Measurements from ENCODE around the gene PCYT1A. TPM values are rescaled to one million over a fixed set of nuclear protein-coding genes. Genes with fewer than 3 reads are reported as not detected.

Gene PCYT1A
- total RNA-seq, 2 donors from 2014 or later: 30.9 to 47.8 TPM

GRCh38 chr3:196332168-196332567 lies 44.6 kb upstream of the PCYT1A start:
- TF ChIP-seq POLR2A (IDR thresholded peaks at IDR 0.05) (no peak), CTCF (IDR thresholded peaks at IDR 0.05) (no peak)
- H3K4me1 ChIP-seq: peaks cover 11% of the 10 kb centered on the region
- H3K4me3 ChIP-seq: no peak overlapping the region
- H3K27ac ChIP-seq: no peak overlapping the region
- WGBS, 2 donors: 72 to 76% methylated on average over 8 of the region's 8 CpGs
- intact Hi-C loops (cut with DNase I): no loop called here
- H3K9me3 ChIP-seq: no peaks in the 10 kb centered on the region
- ATAC-seq (no peak), DNase-seq (no peak)
- no peaks in the 10 kb centered on the region for H3K36me3 ChIP-seq (replicated peaks in 1 of 2; ENCODE audit: insufficient read depth in 1 of 2, low read depth in 2 of 2)
- no peaks in the 10 kb centered on the region for H3K27me3 ChIP-seq

GRCh38 chr3:196327405-196327804 lies 39.9 kb upstream of the PCYT1A start:
- Histone ChIP-seq H3K9me3 (no peaks in the 10 kb centered on the region), H3K4me1 (no peaks in the 10 kb centered on the region), H3K27ac (no peak overlapping the region), H3K36me3 (replicated peaks in 1 of 2; ENCODE audit: insufficient read depth in 1 of 2, low read depth in 2 of 2) (no peaks in the 10 kb centered on the region), H3K27me3 (no peaks in the 10 kb centered on the region), H3K4me3 (no peak overlapping the region)
- DNase-seq (no peak), ATAC-seq (no peak)
- intact Hi-C loops (cut with DNase I): no loop called here
- WGBS, 2 donors: 20 to 27% methylated on average over 2 to 6 of the region's 6 CpGs
- TF ChIP-seq POLR2A (IDR thresholded peaks at IDR 0.05) (no peak), CTCF (IDR thresholded peaks at IDR 0.05) (no peak)

- no peaks in the 10 kb centered on the region for H3K36me3 ChIP-seq (replicated peaks in 1 of 2; ENCODE audit: insufficient read depth in 1 of 2, low read depth in 2 of 2)
- no peaks in the 10 kb centered on the region for H3K4me1 ChIP-seq
- intact Hi-C loops (cut with DNase I): no loop called here
- H3K9me3 ChIP-seq: no peaks in the 10 kb centered on the region
- H3K27ac ChIP-seq: no peak overlapping the region
- ATAC-seq (no peak), DNase-seq (no peak)
- H3K4me3 ChIP-seq: no peak overlapping the region
- TF ChIP-seq CTCF (IDR thresholded peaks at IDR 0.05) (no peak), POLR2A (IDR thresholded peaks at IDR 0.05) (no peak)
- H3K27me3 ChIP-seq: no peaks in the 10 kb centered on the region
- 52 to 54% methylated on average over 9 of the region's 9 CpGs for WGBS, 2 donors
These were observed 39.4 kb upstream of the PCYT1A start for GRCh38 chr3:196326936-196327335.

- no peak overlapping the region for H3K27ac ChIP-seq
- no peak overlapping the region for H3K4me3 ChIP-seq
- H3K9me3 ChIP-seq: no peaks in the 10 kb centered on the region
- no peaks in the 10 kb centered on the region for H3K36me3 ChIP-seq (replicated peaks in 1 of 2; ENCODE audit: insufficient read depth in 1 of 2, low read depth in 2 of 2)
- intact Hi-C loops (cut with DNase I): no loop called here
- H3K27me3 ChIP-seq: no peaks in the 10 kb centered on the region
- TF ChIP-seq POLR2A (IDR thresholded peaks at IDR 0.05) (no peak), CTCF (IDR thresholded peaks at IDR 0.05) (no peak)
- WGBS, 2 donors: 65 to 70% methylated on average over 11 of the region's 11 CpGs
- DNase-seq (no peak), ATAC-seq (no peak)
- H3K4me1 ChIP-seq: peaks cover 4% of the 10 kb centered on the region
These were observed 36.2 kb upstream of the PCYT1A start for GRCh38 chr3:196323691-196324090.

GRCh38 chr3:196323016-196323415 lies 35.5 kb upstream of the PCYT1A start:
- TF ChIP-seq POLR2A (IDR thresholded peaks at IDR 0.05) (no peak), CTCF (IDR thresholded peaks at IDR 0.05) (no peak)

More at GRCh38 chr3:196323016-196323415, 35.5 kb upstream of the PCYT1A start:
- no peak overlapping the region for H3K4me3 ChIP-seq
- H3K4me1 ChIP-seq: peaks cover 4% of the 10 kb centered on the region
- H3K27me3 ChIP-seq: no peaks in the 10 kb centered on the region
- H3K9me3 ChIP-seq: no peaks in the 10 kb centered on the region
- no peak overlapping the region for H3K27ac ChIP-seq
- H3K36me3 ChIP-seq (replicated peaks in 1 of 2; ENCODE audit: insufficient read depth in 1 of 2, low read depth in 2 of 2): no peaks in the 10 kb centered on the region
- WGBS, 2 donors: 89 to 93% methylated on average over 3 to 4 of the region's 4 CpGs
- intact Hi-C loops (cut with DNase I): no loop called here
- ATAC-seq (no peak), DNase-seq (no peak)
